Caco-2 (cell line): Measurements from ENCODE around the gene EVI2B. TPM values are rescaled to one million over a fixed set of nuclear protein-coding genes. Genes with fewer than 3 reads are reported as not detected.

Source experiments
- BruUV-seq: library from RNA; stranded (reverse); fragments of 400-500 nt; replicated peaks from 2 replicates; lab custom pipeline; 2021; lab: Mats Ljungman, UMichigan
- CTCF ChIA-PET: fragments of 300-600 bp; sonication (Branson Sonifier 250); formaldehyde crosslinking; loops from one replicate; lab custom pipeline; 2022; ENCODE audit warnings: antibody characterized with exemption; lab: Charles Lee
- POLR2A ChIA-PET: fragments of 300-600 bp; sonication (Branson Sonifier 250); formaldehyde crosslinking; loops from one replicate; lab custom pipeline; 2022; ENCODE audit warnings: antibody characterized with exemption; lab: Charles Lee
- DNase-seq, 2 experiments: peaks; one replicate each; pipeline versions ENCODE4 v3.0.0 to v3.0.0-alpha.2; 2020 to 2022
- H3K27me3 ChIP-seq: replicated peaks from 2 replicates; pipeline ENCODE4 v1.6.0; 2011; ENCODE audit warnings: low read length; ENCODE audit not compliant: control insufficient read depth, insufficient read depth
- H3K36me3 ChIP-seq: 2 replicates; pipeline ENCODE4 v1.5.1; 2011; ENCODE audit warnings: low read length; ENCODE audit not compliant: control insufficient read depth, insufficient read depth
- H3K4me1 ChIP-seq: fragments of 250-450 bp; sonication (Bioruptor Pico); 2 replicates; pipeline ENCODE4 v1.5.1; 2020; ENCODE audit warnings: mild to moderate bottlenecking
- H3K4me3 ChIP-seq: 2 replicates; pipeline ENCODE4 v1.5.1; 2011; ENCODE audit warnings: low read depth, mild to moderate bottlenecking, control low read depth, low read length
- H3K9me3 ChIP-seq: fragments of 250-450 bp; sonication (Bioruptor Pico); 2 replicates; pipeline ENCODE4 v1.5.1; 2020; ENCODE audit warnings: mild to moderate bottlenecking, moderate library complexity
- H3K27ac Mint-ChIP-seq: one replicate; pipeline ENCODE4 v1.8.0; 2022; ENCODE audit warnings: mixed read lengths; ENCODE audit not compliant: unreplicated experiment
- H3K27me3 Mint-ChIP-seq: one replicate; pipeline ENCODE4 v1.8.0; 2022; ENCODE audit warnings: mixed read lengths; ENCODE audit not compliant: insufficient read depth, unreplicated experiment
- H3K36me3 Mint-ChIP-seq: one replicate; pipeline ENCODE4 v1.8.0; 2022; ENCODE audit warnings: mild to moderate bottlenecking, mixed read lengths; ENCODE audit not compliant: insufficient read depth, unreplicated experiment
- H3K4me1 Mint-ChIP-seq: one replicate; pipeline ENCODE4 v1.8.0; 2022; ENCODE audit warnings: low read depth, mixed read lengths; ENCODE audit not compliant: unreplicated experiment
- H3K4me3 Mint-ChIP-seq: one replicate; pipeline ENCODE4 v1.8.0; 2022; ENCODE audit warnings: mild to moderate bottlenecking, moderate library complexity, mixed read lengths; ENCODE audit not compliant: unreplicated experiment
- H3K9me3 Mint-ChIP-seq: one replicate; pipeline ENCODE4 v1.8.0; 2022; ENCODE audit warnings: mixed read lengths; ENCODE audit not compliant: unreplicated experiment
- CTCF ChIP-seq, 2 experiments: fragments of 200-600 bp in 1 of 2; IDR thresholded peaks; 1 replicate in 1 of 2; 2 replicates in 1 of 2; pipeline versions ENCODE4 v1.5.1 to v1.8.0; 2011 to 2022; ENCODE audit warnings: antibody characterized with exemption in 1 of 2, control low read depth in 1 of 2, inconsistent platforms in 1 of 2, low read depth in 1 of 2, low read length in 1 of 2, mild to moderate bottlenecking in 1 of 2, moderate library complexity in 1 of 2; ENCODE audit not compliant: insufficient read depth in 1 of 2, severe bottlenecking in 1 of 2, unreplicated experiment in 1 of 2
- intact Hi-C: fragments of 100-400 bp; cut with micrococcal nuclease; formaldehyde crosslinking; loops from one replicate; pipeline ENCODE4 v1.10.0; 2022; ENCODE audit not compliant: unreplicated experiment
- total RNA-seq: library from RNA; stranded (reverse); gene quantifications from 2 replicates; pipeline ENCODE4 v1.2.3, GENCODE V29; 2022

EVI2B gene
- total RNA-seq, 1 experiment from 2014 or later: not detected

DNA sequence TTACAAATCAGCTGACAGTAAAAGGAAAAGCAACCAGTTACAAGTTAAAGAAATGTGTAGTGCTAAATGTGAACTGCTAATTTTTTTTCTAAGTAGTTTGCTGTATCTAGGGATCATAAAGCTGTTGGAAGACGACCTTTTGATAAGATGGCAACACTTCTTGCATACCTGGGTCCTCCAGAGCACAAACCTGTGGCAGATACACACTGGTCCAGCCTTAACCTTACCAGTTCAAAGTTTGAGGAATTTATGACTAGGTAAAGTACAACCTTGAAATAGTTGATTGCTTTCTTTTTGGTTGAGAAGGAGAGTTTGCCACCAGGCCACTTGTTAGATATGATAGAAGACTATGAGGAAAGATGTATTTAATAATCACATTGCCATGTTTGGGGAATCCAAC, 52.3 kb downstream of the EVI2B start:
- H3K36me3 ChIP-seq: peaks cover 1% of the 10 kb centered on the region; the same call in 1 of the 2 replicates
- Mint-ChIP-seq H3K36me3 (peaks cover 39% of the 10 kb centered on the region), H3K4me3 (no peak overlapping the region), H3K27me3 (no peaks in the 10 kb centered on the region), H3K4me1 (peaks cover 4% of the 10 kb centered on the region), H3K27ac (no peak overlapping the region), H3K9me3 (no peaks in the 10 kb centered on the region)
- H3K4me1 ChIP-seq: peaks cover 3% of the 10 kb centered on the region; the same call in 1 of the 2 replicates
- DNase-seq: peak; percentile 13 to 65
- no peak overlapping the region for H3K4me3 ChIP-seq
- intact Hi-C loops: loop anchor here (10.0 kb wide), 1 partner anchor 113 kb away; no protein-coding TSS in a partner anchor
- ChIA-PET CTCF (no interaction called here), POLR2A (no interaction called here)
- BruUV-seq: no TSS peak
- no peaks in the 10 kb centered on the region for H3K27me3 ChIP-seq
- no peak for TF ChIP-seq CTCF (IDR thresholded peaks at IDR 0.05; ENCODE audit: insufficient read depth in 1 of 2, low read depth in 1 of 2, low read length in 1 of 2, severe bottlenecking in 1 of 2, unreplicated experiment in 1 of 2)
- no peaks in the 10 kb centered on the region for H3K9me3 ChIP-seq

GRCh38 chr17:31260151-31260550, 53.7 kb downstream of the EVI2B start:
- H3K9me3 ChIP-seq: no peaks in the 10 kb centered on the region
- Mint-ChIP-seq H3K4me1 (peaks cover 4% of the 10 kb centered on the region), H3K9me3 (no peaks in the 10 kb centered on the region), H3K4me3 (no peak overlapping the region), H3K27ac (no peak overlapping the region), H3K27me3 (no peaks in the 10 kb centered on the region), H3K36me3 (peaks cover 30% of the 10 kb centered on the region)
- intact Hi-C loops: loop anchor here (10.0 kb wide), 1 partner anchor 115 kb away; no protein-coding TSS in a partner anchor
- peaks cover 1% of the 10 kb centered on the region; the same call in 1 of the 2 replicates for H3K36me3 ChIP-seq
- H3K4me1 ChIP-seq: peaks cover 3% of the 10 kb centered on the region; the same call in 1 of the 2 replicates
- DNase-seq: no peak
- ChIA-PET POLR2A (no interaction called here), CTCF (no interaction called here)
- no peaks in the 10 kb centered on the region for H3K27me3 ChIP-seq
- no TSS peak for BruUV-seq
- no peak overlapping the region for H3K4me3 ChIP-seq
- no peak for TF ChIP-seq CTCF (IDR thresholded peaks at IDR 0.05; ENCODE audit: insufficient read depth in 1 of 2, low read depth in 1 of 2, low read length in 1 of 2, severe bottlenecking in 1 of 2, unreplicated experiment in 1 of 2)

DNA sequence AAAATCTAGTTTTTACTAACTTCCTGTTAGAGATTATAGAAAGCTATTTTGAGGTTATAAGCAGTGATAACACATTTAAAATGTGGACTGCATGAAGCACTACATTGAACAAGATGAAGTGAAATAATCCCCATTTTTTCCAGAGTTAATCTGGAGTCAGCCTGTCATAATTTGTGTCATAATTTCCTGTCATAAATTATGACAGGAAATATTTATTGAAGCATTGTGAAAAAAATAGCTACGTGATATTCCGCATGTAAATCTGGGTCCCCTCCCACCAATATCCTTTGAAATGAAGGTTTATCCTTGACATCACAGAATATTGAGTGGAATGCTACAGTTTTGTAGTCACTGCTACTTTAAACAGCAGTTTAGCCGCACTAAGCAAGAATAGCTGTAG, 56.9 kb downstream of the EVI2B start:
- Histone ChIP-seq H3K4me3 (no peak overlapping the region), H3K36me3 (peaks cover 1% of the 10 kb centered on the region; the same call in 1 of the 2 replicates), H3K4me1 (peaks cover 3% of the 10 kb centered on the region; the same call in 1 of the 2 replicates), H3K27me3 (no peaks in the 10 kb centered on the region), H3K9me3 (no peaks in the 10 kb centered on the region)
- no peak overlapping the region for H3K27ac Mint-ChIP-seq
- CTCF ChIA-PET: no interaction called here
- POLR2A ChIA-PET: interaction anchor here (0.6 kb wide), 1 partner anchor 32 kb away, joined by 3 read pairs; no protein-coding TSS in a partner anchor
- peaks cover 4% of the 10 kb centered on the region for H3K4me1 Mint-ChIP-seq
- intact Hi-C loops: no loop called here
- no peak overlapping the region for H3K4me3 Mint-ChIP-seq
- no peaks in the 10 kb centered on the region for H3K9me3 Mint-ChIP-seq
- no TSS peak for BruUV-seq
- no peak for TF ChIP-seq CTCF (IDR thresholded peaks at IDR 0.05; ENCODE audit: insufficient read depth in 1 of 2, low read depth in 1 of 2, low read length in 1 of 2, severe bottlenecking in 1 of 2, unreplicated experiment in 1 of 2)
- peaks cover 23% of the 10 kb centered on the region for H3K36me3 Mint-ChIP-seq
- DNase-seq: no peak
- no peaks in the 10 kb centered on the region for H3K27me3 Mint-ChIP-seq
